HG03575 (cell line): Measurements from ENCODE around the gene CBR3.
A peak's percentile ranks its signal among the peaks of the same experiment; 100 is the strongest.
"Not testable (repeated sequence)": the region's sequence is repeated elsewhere in the genome, so short reads cannot be mapped to it uniquely, and the experiment has no call there.

Experiments used
- ATAC-seq: cut with Tn5 transposase; IDR thresholded peaks from one replicate; pipeline ENCODE4 v1.9.1; 2021; ENCODE audit not compliant: unreplicated experiment, insufficient number of reproducible peaks, low FRiP score; ENCODE audit errors: extremely low read depth

CBR3 gene

GRCh38 chr21:36134803-36135390, at the start of gene CBR3:
Gene CBR3, plus strand, starts transcription at chr21:36135079. Its CDS starts 114 bp downstream, at chr21:36135193.
- no peak for ATAC-seq

GRCh38 chr21:36087362-36088138, 47.3 kb upstream of the CBR3 start:
- no peak for ATAC-seq

GRCh38 chr21:36089946-36090345, 44.9 kb upstream of the CBR3 start:
- no peak for ATAC-seq

- ATAC-seq = no peak
These were observed 42.2 kb upstream of the CBR3 start for GRCh38 chr21:36092681-36093080.

- no peak for ATAC-seq
These were observed 41.4 kb upstream of the CBR3 start for GRCh38 chr21:36093512-36093911.

- no peak for ATAC-seq
These were observed 38.2 kb upstream of the CBR3 start for GRCh38 chr21:36096398-36097290.

GRCh38 chr21:36097427-36098181, 37.3 kb upstream of the CBR3 start:
- ATAC-seq = peak; percentile 79

GRCh38 chr21:36098182-36098532, 36.7 kb upstream of the CBR3 start:
- ATAC-seq = no peak

GRCh38 chr21:36099000-36099399, 35.9 kb upstream of the CBR3 start:
- ATAC-seq = no peak

GRCh38 chr21:36099695-36100211, 35.1 kb upstream of the CBR3 start:
- ATAC-seq = not testable (repeated sequence)

GRCh38 chr21:36100971-36101641, 33.8 kb upstream of the CBR3 start:
- no peak for ATAC-seq

GRCh38 chr21:36103434-36103833, 31.4 kb upstream of the CBR3 start:
- ATAC-seq = no peak

- no peak for ATAC-seq
These were observed 30.3 kb upstream of the CBR3 start for GRCh38 chr21:36104317-36105300.

GRCh38 chr21:36105327-36105842, 29.5 kb upstream of the CBR3 start:
- no peak for ATAC-seq

GRCh38 chr21:36109868-36110267, 25.0 kb upstream of the CBR3 start:
- ATAC-seq = no peak

- no peak for ATAC-seq
These were observed 23.6 kb upstream of the CBR3 start for GRCh38 chr21:36111238-36111637.
